NB4 (cell line): ENCODE measurements around the gene RAC2.

ENCODE experiments used
- DNase-seq: peaks from one replicate; pipeline ENCODE4 v3.0.0; 2010; ENCODE audit warnings: low read depth
- H3K4me3 ChIP-seq: one replicate; pipeline ENCODE4 v1.5.1; 2011; ENCODE audit warnings: mild to moderate bottlenecking, low read depth, low read length, moderate library complexity
- CTCF ChIP-seq: IDR thresholded peaks from one replicate; pipeline ENCODE4 v1.5.1; 2012; ENCODE audit warnings: low read depth, low read length
- MAX ChIP-seq: IDR thresholded peaks from 2 replicates; pipeline ENCODE4 v1.6.1; 2011; ENCODE audit warnings: low read depth, low read length
- MYC ChIP-seq: IDR thresholded peaks from 2 replicates; pipeline ENCODE4 v1.6.1; 2011; ENCODE audit warnings: low read depth, low read length
- POLR2A ChIP-seq: IDR thresholded peaks from 2 replicates; pipeline ENCODE4 v1.6.1; 2011; ENCODE audit warnings: mild to moderate bottlenecking; ENCODE audit not compliant: insufficient read length; ENCODE audit errors: extremely low read depth

Gene RAC2

DNA sequence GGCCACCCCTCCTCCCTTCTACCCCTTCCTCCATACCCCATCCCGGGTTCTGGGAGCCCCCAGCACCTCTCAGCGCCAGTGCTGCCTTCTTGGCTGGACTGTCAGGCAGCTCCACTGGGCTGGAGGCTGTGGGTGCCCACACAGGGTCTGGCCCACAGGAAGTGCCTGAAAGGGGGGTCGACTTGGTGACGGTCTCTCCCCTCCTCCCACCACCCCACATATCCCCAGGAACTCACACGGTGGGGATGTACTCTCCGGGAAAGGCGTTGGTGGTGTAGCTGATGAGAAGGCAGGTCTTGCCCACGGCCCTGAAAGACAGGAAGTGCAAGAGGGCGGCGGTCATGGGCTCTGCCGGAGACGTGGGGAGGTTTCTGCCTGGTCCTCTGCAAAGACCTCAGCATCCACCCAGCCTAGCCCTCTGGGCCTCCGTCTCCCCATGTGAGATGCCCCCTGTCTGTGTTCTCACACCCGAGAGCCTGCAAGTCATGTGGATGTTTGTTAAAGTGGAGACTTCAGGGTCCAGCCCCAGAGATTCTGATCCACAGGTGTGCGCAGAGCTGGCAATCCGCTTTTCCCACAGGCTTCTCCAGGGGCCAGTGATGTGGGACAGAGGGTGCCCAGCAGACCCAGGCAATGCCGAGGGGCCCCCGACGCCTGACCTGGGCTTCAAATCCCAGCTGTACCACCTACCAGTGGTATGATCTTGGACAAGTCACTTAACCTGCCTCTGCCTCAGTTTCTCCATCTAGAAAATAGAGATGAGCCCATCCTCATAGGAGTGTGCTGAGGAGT, 2.5 kb downstream of the RAC2 start:
- peak overlapping the region; percentile 70 for H3K4me3 ChIP-seq
- TF ChIP-seq POLR2A (no peak), MAX (no peak), CTCF (no peak), MYC (no peak)
- peak; percentile 55 for DNase-seq

- TF ChIP-seq CTCF (no peak), MYC (no peak), POLR2A (no peak), MAX (no peak)
- DNase-seq: no peak
- H3K4me3 ChIP-seq: peak overlapping the region; percentile 70
Observed at GRCh38 chr22:37240941-37241320, 3.1 kb downstream of the RAC2 start.

DNA sequence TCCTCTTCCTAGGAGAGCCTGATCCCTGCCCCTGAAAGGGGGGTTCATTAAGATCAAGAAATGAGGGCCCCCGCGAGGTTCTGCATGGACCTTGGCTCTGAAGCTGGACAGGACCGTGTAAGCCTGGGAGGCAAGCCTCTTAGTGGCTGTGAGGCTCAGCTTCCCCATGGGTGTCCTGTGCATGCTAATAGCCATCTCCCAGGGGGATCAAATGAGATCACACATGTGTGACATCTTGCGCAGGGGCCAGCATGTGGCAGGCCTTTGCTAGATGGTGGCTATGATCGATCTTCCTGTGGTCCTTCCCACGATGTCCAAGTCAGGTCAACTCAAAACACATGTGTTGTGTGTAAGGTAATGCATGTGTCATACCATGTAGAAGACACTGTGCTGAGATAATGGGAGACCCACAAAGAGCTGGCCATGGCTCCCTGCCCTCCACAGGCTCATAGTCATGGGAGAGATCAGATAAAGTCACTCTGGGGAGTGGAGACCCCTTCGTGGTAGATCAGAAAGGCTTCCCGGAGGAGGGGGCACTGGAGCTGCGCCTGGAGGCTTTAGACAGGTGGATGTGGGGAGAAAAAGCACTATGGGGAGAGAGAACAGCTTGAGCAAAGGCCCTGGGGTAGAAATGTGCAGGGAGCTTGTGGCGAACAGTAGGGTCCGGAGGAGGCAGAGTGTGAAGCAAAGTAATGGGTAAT, 3.7 kb downstream of the RAC2 start:
- no peak overlapping the region for H3K4me3 ChIP-seq
- no peak for DNase-seq
- TF ChIP-seq MYC: no peak

DNA sequence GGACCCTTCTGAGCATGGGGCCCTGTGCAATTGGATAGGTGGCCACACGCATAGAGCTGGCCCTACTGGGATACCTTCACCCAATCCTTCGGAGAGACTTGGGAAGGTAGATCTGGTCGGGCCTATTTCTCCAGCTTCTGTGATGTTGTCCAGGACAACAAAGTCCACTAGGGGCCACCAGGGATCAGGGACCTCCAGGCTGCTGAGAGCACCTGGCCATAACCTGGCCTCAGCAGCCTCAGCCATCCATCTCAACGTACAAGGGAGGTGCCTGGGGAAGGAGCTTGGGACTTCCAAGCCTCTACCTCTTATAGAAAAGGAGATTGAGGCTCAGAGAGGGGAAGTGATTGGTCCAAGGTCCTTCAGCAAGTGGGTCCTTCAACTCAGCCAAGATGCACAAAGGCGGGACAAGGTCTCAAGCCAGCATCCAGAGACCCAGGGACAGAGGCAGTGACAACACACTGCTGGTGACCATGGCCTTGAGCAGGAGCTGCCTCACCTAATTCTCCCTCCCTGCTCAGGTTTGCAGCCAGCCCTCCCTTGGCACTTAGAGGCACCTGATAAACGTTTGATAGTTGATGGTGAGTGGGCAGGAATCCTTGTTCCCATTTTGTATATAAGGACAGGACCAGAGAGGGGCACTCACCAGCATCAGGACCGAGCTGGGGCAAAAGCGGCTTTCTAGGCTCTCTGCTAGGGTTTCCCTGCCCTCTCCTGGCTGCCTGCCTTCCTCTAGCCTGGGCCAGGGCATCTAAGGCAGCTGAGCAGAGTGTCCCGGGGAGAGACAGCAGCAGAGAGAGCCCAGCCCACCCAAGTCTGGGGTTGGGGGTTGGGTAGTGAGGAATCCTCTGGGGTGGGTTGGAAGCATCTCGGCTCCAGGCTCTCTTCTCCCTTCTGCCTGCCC, 4.5 kb downstream of the RAC2 start:
- TF ChIP-seq MAX: no peak
- no peak for TF ChIP-seq CTCF
- no peak for TF ChIP-seq POLR2A
- no peak for TF ChIP-seq MYC
- DNase-seq: no peak
- no peak overlapping the region for H3K4me3 ChIP-seq

DNA sequence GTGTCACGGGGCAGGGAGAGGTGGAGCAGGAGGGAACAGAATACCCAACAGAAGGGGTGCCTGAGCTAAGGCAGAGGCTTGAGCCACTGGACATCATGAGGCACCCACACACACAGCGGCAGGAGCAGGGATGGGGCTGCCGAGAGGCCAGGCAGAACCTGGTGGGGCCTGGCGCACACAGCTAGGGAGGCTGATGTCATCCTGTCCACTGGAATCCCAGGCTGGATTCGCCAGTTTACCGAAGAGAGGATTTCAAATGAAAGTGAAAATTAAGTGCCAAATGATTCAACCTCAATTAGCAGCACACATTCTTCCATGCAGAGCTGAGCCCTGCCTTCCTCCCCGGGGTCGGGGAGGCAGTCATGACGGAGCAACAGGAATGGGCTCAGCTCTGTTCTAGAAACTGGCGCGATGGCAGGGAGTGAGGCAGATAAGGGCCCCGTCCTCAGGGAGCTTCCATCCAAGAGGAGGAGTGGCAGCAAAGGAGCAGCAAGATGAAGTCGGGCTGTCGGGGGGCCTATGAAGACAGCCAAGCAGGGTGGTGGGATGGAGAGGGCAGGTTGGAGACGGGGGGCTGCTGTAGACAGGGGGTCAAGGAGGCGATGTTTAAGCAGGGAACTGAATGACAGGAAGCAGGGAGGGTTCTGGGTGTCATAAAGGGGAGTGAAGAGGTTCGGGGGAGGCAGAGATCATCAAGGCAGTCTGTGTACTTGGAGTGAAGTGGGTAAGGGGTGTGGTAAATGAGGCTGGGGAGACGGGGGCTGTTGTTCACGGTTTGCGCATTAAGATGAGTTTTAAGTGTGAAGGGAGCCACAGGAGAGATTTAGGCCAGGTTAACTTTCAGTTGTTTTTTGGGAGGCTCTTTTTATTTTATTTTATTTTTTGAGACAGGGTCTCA, 6.4 kb downstream of the RAC2 start:
- no peak for DNase-seq
- TF ChIP-seq POLR2A (no peak), MYC (no peak), CTCF (no peak), MAX (no peak)
- H3K4me3 ChIP-seq: no peak overlapping the region
